VCaP (cell line): Measurements from ENCODE around the gene ACTR3.

Experiments used
- H3K27ac ChIP-seq: fragments of 450-650 bp; 2 replicates; pipeline ENCODE4 v1.5.1; 2017
- TF ChIP-seq, protein P1 (sequence below): fragments of 450-650 bp; conservative IDR thresholded peaks from 2 replicates; pipeline ENCODE4 v1.5.1; 2017; ENCODE audit warnings: mild to moderate bottlenecking, moderate library complexity

Gene ACTR3

DNA sequence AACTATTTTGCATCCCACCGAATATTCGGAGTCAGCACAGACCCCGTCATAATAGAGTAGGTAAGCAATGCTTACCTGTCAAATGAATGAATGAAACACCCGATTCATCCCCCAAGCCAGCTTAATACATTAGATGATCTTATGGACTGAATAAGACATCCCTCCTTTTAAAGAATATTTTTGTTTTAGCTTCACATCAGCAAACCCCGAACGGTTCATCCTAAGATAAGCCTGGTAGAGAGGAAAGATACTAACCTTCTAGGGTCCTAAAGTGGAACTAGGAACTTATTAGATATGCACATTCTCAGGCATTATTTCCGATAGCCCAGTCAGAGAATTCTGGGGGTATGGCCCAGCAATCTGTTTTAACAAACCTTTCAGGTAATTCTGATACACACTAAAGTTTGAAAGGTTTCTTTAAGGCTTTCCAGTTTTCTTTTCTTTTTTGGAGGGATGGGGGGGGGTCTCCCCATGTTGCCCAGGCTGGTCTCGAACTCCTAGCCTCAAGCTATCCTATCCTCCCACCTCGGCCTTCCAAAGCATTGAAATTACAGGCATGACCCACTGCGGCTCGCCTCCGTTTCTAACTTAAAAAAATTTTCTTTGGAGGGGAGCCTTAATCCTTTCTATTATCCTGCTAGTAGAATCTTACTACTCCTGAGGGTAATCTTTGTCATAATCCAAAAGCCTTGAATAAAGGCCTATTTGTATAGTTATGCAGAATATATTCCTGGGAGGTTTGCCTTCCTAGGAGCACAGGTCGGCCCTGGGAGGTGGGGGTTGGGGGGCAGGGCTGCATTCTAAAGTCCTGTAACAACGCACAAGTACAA, 1.0 kb upstream of the ACTR3 start:
- TF ChIP-seq, protein P1, sequence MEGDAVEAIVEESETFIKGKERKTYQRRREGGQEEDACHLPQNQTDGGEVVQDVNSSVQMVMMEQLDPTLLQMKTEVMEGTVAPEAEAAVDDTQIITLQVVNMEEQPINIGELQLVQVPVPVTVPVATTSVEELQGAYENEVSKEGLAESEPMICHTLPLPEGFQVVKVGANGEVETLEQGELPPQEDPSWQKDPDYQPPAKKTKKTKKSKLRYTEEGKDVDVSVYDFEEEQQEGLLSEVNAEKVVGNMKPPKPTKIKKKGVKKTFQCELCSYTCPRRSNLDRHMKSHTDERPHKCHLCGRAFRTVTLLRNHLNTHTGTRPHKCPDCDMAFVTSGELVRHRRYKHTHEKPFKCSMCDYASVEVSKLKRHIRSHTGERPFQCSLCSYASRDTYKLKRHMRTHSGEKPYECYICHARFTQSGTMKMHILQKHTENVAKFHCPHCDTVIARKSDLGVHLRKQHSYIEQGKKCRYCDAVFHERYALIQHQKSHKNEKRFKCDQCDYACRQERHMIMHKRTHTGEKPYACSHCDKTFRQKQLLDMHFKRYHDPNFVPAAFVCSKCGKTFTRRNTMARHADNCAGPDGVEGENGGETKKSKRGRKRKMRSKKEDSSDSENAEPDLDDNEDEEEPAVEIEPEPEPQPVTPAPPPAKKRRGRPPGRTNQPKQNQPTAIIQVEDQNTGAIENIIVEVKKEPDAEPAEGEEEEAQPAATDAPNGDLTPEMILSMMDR, result no peak
- peak overlapping the region; percentile 92 for H3K27ac ChIP-seq

DNA sequence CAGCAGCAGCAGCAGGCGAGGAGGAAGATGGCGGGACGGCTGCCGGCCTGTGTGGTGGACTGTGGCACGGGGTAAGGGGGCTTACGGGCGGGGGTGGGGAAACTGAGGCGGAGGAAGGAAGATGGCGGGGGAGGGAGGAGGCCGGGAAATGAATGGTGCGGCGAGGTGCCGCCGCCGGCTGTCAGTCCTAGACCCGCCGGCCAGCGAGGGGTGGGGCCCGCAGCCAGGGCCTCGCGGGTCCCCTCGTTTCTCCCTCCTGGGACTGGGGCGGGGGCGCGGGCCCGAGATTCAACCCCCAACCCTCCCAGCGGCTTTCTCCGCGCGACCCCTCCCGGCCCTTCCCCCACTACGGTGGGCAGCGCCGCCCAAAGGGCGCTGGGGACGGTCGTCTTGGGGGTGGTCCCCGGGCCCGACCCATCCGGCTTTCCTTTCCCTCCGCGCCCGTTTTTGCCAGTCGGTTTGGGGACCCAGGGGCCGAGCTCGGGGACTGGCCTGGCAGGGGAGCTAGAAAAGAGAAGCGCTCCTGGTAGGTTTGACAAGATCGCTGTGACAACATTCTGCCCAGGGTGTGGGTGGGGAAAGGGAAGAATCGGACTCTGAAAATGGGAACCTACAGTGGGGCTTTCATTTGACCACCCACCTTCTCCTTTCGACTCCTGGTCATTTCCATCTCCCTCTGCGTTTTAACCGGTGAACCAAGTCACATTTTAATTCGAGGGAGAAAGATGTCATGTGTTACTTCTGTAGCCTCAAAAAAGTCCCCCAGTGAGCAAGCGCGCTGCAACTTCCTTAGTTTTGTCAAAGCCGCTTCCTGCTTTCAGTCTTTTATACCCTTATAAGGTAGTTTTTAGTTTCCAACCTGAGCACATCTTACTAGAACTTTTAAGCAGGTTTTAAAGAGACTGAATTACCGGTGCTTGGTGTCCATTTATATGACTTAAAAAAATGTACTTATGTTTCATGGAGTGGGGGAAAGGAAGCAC, 655 bp downstream of the ACTR3 start:
- peak overlapping the region; percentile 92 for H3K27ac ChIP-seq
- TF ChIP-seq, protein P1, result no peak

DNA sequence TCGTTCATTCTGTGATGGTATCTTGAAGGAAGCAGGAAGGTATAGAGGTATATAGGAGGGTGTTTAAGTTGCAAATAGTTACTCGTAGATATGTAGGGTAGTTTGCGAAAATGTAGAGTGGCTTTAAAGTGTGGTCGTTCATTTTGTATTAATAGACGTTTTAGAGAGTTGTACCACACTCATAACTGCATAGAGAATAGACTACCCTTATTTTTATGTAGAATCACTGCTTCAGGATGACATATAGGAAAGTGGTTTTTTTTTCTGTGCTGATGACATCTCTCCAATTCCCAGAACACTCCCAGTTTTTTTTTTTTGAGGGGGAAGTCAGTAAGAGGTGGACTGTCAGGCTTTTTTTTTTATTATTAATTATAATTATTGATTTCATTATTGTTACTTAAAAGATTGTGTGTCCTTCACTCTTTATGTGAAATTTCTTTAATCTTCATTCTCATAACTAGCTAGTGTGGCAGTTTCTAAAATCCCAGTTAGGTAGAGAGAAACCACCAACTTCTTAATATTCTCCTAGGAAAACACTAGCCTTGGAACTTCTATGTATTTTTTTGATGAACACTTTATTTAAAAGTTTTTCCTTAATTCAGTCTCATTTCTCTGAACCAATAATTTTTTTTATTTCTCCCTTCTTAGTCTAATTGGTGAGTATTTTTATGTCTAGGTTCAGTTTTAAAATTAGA, 1.5 kb downstream of the ACTR3 start:
- peak overlapping the region; percentile 92 for H3K27ac ChIP-seq
- TF ChIP-seq, protein P1, result no peak

DNA sequence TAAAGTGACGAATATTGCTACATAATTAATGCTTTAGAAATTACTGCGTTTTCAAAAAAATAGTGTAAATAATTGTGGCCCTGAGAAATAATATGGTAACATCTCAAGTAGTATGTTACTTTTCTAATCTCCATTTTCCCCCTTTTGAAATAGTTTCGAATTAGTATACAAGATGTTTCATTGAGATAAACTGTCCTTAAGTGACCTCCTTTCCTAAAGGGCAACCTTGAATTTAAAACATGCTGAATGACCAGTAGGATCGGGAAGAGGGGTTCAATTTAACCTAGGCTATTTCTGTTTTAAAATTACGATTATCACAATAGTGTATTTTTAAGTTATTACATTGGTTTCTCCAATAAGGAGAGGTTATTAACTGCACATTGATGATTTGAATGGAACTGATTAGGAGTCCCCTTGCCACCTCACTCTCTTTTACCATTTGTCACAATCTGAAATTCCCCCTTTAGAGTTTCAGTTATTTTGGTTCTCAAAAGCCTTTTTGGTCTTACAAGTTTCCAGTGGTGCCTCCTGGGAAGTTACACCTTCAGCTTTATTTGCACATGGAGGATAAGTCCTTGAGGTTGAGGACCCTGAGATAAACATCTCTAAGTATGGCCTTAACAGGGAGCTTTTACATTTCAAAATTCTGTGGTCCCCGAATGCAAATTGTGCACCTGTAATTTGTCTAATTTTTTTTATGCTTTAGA, 2.3 kb downstream of the ACTR3 start:
- H3K27ac ChIP-seq, result peak overlapping the region; percentile 92
- TF ChIP-seq, protein P1, result no peak

DNA sequence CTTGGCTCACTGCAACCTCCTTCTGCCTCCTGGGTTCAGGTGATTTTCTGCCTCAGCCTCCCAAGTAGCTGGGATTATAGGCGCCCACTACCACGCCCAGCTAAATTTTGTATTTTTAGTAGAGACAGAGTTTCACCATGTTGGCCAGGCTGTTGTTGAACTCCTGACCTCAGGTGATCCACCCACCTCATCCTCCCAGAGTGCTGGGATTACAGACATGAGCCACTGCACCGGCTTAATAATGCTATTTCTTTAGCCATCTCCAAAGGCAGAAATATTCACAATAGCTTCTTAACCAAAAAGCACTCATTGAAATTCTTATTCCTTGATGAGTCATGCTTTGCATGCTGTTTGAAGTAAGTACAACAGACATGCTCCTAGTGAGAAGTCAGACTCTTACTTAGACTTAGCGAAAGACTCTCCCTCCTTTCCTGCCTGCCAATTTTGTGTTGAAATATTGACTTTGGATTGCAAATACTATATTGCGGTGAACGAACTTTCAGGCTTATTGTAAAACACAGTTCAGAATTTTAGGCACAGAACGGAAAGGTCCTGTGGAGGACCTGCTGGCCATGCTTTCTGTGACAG, 4.4 kb downstream of the ACTR3 start:
- H3K27ac ChIP-seq, result no peak overlapping the region
- TF ChIP-seq, protein P1, result no peak

DNA sequence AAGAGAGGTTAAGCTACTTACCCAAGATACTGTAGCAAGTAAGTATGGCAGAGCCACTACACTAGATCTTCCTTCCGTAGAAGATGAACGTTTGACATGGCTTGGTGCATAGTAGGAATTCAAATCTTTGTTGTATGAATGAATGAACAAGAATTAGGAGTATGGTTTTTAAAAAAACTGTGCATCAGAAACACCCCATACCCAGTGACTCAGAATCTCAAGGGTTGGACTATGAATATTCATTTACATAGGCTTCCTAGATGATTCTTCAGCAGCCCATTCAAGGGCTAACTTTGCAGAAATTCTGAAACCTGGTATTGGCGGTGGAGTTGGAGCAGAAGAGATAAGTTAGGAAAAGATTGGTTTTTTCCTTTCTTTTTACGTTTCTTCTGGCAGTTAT, 5.4 kb downstream of the ACTR3 start:
- no peak overlapping the region for H3K27ac ChIP-seq
- TF ChIP-seq, protein P1, result no peak
